DMS 273 treated with DMSO at 0.1 percent for 48 hours (cell line): ENCODE results near the gene RPS25.
A peak's percentile ranks its signal among the peaks of the same experiment; 100 is the strongest.
"Not testable (repeated sequence)": the region's sequence is repeated elsewhere in the genome, so short reads cannot be mapped to it uniquely, and the experiment has no call there.

ENCODE experiments used
- DNase-seq: peaks from one replicate; lab custom pipeline; 2025; lab: John Stamatoyannopoulos, UW

RPS25 gene

GRCh38 chr11:119038884-119039283, 20.7 kb upstream of the RPS25 start:
- DNase-seq: no peak

GRCh38 chr11:119034813-119035212, 16.7 kb upstream of the RPS25 start:
- DNase-seq: no peak

DNA sequence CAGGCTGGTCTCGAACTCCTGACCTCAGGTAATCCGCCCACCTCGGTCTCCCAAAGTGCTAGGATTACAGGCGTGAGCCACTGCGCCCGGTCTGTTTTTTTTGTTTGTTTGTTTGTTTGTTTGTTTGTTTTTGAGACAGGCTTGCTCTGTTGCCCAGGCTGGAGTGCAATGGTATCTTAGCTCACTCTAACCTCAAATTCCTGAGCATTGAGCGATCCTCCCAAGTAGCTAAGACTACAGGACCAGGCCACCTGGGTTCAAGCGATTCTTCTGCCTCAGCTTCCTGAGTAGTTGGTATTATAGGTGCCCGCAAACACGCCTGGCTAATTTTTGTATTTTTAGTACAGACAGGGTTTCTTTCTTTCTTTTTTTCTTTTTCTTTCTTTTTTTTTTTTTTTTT, 15.3 kb upstream of the RPS25 start:
- not testable (repeated sequence) for DNase-seq

GRCh38 chr11:119031912-119032280, 13.8 kb upstream of the RPS25 start:
- DNase-seq: no peak

GRCh38 chr11:119030329-119031047, 12.3 kb upstream of the RPS25 start, which contains the start of gene SLC37A4:
Gene SLC37A4 (minus strand): TSS chr11:119030877.
- peak; percentile 83 for DNase-seq

- DNase-seq: no peak
These were observed 11.8 kb upstream of the RPS25 start for GRCh38 chr11:119030029-119030328.

DNA sequence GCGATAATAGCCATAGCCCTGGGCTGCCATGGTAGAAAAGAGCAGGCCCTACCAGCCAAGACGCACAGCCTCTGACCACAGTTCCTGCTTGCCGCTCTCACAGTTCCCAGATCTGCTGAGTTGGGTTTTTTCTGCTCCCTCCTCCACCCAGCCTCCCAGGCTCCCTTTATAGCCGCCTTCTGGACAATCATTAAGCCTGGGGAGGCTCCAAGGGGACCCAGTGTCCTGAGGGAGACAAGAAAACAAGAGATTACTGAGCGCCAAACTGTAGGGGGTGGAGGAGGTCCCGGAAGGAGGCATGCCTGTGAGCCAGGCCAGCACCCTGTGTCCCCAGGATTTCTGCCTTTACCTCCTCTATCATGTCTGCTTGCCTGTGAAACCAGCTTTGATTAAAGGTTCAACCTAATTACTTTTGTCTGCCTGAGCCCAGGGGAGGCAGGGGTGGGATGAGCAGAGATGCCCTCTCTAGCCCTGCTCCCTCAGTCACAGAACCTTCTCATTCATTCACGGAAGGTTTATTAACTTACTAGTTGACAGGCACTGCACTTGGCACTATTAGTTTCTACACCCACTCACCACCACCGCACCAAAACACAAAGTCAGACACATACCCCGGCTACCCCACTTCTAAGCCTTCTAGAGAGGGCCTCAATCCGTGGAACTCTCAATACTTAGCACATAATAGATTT, 11.3 kb upstream of the RPS25 start:
- no peak for DNase-seq

DNA sequence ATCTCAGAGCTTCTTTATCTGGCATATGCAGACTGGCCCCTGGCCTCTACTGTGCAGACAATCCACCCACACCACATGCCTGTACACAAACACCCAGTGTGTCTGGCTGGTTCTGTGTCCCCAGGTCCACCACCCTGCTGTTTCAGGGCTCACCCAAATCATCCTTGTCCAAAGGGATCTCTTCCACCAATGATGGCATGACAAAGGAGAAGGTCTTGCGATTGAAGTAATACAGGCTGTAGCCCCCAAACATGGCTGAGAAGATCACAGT, 10.9 kb upstream of the RPS25 start:
- DNase-seq: no peak

GRCh38 chr11:119028346-119029068, 10.4 kb upstream of the RPS25 start:
- no peak for DNase-seq

DNA sequence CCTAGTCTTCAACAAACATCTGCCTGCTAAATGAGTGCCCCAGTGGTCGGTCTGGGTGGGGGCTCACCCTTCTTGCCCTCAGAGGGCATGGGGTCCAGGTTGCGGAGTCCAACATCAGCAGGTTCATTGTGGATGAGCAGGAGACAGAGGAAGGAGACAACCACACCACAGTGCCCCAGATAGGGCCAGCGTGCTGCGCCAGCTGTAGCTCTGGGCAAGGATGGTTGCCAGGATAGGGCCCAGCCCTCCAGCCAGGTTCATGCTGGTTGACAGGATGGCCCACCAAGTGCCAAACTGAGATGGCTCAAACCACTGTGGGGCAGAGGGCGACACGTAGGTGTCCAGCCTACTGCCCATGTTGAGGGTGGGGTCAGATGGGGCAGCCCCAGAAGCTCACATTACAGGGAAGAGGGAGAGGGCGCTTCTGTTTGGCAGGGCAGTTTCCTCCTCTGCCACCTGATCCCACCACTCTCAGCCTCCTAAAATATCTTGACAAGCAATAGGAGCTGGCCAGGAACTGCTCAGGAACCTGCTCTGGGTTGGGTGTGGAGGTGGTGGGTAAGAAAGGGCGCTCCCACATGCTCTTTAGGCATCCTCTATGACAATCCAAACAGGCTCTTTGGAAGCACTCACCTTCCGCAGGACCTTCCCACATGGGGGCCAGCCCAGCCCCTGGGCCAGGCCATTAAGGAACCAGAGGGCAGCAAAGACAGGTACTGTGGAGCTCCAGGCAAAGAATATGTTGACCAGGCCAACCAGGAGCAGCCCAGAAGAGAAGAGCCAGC, 9.6 kb upstream of the RPS25 start:
- no peak for DNase-seq

- DNase-seq: no peak
These were observed 8.8 kb upstream of the RPS25 start for GRCh38 chr11:119026970-119027369.

- no peak for DNase-seq
These were observed 8.0 kb upstream of the RPS25 start for GRCh38 chr11:119025978-119026766.

DNA sequence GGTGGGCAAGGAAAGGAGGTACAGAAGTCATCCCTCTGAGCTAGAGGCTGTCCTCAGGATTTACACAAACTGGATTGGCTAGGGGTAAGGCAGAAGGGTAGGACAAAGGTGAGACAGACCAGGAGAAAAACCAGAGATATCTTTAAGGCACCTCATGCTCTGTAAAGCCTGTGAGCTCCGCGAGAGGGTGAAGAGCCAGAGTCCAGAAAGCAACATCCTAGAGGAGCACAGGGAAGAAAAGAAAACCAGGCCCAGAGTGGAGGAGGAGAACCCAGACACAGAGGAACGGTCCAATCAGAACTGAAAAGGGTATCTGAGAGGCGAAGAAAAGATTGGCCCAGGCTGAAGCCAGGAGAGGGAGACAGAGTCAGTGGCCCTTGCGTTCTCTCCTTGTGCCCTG, 7.4 kb upstream of the RPS25 start:
- no peak for DNase-seq

DNA sequence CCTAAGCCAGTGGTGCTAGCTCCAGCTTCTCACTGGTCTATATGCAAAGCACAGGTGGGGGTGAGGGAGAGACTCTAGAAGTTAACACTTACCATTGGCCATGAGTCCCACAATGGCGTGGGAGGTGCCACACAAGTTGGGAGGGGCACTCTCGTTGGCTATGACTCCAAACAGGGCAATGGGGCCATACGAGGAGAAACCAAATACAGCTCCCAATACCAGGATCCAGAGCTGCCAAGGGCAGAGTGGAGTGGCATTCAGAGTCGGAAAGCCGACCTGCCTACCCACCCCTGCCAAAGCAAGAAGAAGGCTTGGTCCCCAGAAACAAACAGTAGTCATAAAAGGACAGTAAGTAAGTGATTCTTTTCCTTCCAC, 6.9 kb upstream of the RPS25 start:
- DNase-seq: no peak

DNA sequence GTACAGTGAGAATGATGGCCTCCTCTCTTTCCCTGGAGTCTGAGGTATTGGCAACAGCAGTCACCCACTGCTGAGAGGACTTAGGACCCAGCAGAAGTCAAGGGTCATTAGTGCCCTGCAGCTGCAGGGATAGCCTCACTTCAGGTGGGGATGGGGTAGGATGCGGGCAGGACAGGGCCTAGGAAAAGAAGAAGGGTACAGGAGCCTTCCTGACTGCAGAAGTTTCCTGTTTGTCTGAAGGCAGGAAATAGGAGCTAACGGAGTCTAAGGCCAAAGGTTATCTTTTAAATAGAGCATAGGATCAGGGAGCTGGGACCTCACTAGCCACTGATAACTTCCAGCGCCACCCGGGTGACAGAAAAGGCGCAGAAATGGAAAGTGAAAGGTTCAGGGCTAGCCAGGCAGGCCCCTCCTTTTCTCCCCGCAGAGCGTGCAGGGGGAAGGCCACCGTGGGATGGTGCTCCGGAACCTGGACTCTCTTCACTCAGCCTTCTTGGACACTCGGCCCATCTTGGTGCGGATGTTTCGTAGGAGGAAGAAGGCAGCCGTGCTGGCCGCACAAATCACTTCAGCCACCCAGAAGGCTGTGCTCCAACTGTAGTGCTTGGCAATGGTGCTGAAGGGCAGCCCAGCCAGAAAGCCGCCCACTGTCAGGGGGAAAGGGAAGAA, 6.4 kb upstream of the RPS25 start:
- no peak for DNase-seq

- DNase-seq: no peak
These were observed 5.6 kb upstream of the RPS25 start for GRCh38 chr11:119023741-119024140.

GRCh38 chr11:119021631-119022030, 3.5 kb upstream of the RPS25 start:
- DNase-seq: no peak

DNA sequence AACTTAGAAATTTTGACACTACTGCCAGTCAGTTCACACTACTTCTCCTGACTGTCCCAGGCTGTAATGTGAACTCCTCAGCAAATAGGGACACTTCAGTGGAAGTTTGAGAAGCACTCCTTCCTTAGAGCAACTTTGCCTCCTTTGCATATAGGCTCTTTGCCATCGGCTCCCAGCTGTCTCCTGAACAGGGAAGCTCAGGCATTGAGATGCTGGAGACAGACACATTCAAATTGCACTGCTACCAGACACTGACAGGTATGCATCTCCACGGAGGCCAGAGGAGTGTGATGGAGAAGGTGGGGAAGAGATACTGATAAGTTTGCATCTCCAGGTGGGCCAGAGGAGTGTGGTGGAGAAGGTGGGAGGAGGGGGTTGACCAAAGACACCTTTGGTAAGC, 1.9 kb upstream of the RPS25 start:
- no peak for DNase-seq

GRCh38 chr11:119017377-119017776, 766 bp downstream of the RPS25 start:
- DNase-seq: not testable (repeated sequence)

DNA sequence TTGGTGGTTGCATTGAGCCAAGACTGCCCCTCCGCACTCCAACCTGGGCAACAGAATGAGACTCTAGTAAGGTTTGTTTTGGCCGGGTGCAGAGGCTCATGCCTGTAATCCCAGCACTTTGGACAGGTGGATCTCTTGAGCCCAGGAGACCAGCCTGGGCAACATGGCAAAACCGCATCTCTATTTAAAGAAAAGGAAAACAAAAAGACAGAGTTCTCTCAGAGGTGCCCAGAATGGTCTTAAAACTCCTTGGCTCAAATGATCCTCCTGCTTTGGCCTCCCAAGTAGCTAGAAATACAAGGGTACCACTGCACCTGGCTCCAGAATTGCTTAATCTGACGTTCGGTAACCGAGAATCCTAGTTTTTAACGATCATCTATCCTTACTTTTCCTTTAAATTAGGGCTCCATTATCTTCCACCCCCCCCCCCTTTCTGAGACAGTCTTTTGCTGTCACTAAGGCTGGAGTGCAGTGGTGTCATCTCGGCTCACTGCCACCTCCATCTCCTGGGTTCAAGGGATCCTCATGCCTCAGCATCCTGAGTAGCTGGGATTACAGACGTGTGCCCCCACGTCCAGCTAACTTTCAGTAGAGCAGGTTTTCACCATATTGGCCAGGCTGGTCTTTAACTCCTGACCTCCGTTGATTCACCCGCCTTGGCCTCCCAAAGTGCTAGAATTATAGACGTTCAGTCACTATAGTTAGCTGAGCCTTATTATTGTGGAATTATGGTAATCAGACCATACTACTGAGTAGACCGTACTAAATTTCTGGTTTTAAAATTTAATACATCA, 1.7 kb downstream of the RPS25 start:
- no peak for DNase-seq
